Activated CD8-positive, alpha-beta memory T cell treated with anti-CD3 and anti-CD28 coated beads for 48 hours (primary cell): ENCODE measurements around the gene FSTL4.

ENCODE experiments used
- DNase-seq, 3 experiments: peaks; one replicate each; pipeline ENCODE4 v3.0.0-alpha.2; 2020; ENCODE audit warnings: low read depth in 2 of 3, low spot score in 2 of 3

FSTL4 gene

GRCh38 chr5:133354323-133355185 lies 257.8 kb downstream of the FSTL4 start:
- DNase-seq: no peak

DNA sequence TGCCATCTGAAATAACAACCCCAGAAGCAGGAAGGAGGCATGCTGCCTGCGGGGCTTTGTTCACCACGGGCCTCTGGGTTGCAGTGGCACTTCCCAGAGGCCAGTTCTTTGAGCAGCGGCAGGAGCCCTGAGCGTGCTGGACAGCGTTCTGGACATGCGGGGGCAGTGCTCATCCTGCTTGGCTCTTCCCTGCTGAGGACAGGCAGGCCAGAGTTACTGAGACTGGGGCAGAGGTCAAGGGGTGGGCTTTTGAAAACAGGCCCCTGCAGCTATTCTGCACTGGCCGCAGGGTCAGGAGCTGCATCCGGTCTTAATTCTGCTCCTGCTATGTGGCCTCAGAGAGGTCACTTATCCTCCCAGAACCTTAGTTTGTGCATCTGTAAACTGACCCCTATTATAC lies 258.6 kb downstream of the FSTL4 start:
- no peak for DNase-seq

GRCh38 chr5:133348406-133348805 lies 263.9 kb downstream of the FSTL4 start:
- no peak for DNase-seq

DNA sequence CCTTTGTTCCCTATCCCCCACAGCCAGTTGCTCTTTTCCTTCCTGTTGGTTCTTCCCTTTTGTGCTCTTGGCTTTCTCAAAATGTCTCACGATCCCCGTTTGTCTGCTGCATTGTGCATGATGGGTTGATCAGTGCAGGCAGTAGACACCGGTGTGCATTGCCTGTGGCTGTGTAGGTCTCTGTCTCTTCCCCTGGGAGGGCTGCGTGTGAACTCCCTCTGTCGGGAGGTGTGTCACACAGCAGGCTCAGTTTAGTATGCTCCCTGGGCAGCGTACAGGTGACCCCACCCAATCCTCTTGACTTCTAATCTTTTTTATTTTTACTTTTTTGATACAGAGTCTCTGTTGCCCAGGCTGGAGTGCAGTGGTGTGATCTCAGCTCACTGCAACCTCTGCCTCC lies 265.3 kb downstream of the FSTL4 start:
- DNase-seq: no peak

GRCh38 chr5:133344266-133344665 lies 268.1 kb downstream of the FSTL4 start:
- DNase-seq: no peak

GRCh38 chr5:133343196-133343595 lies 269.1 kb downstream of the FSTL4 start:
- DNase-seq: no peak

DNA sequence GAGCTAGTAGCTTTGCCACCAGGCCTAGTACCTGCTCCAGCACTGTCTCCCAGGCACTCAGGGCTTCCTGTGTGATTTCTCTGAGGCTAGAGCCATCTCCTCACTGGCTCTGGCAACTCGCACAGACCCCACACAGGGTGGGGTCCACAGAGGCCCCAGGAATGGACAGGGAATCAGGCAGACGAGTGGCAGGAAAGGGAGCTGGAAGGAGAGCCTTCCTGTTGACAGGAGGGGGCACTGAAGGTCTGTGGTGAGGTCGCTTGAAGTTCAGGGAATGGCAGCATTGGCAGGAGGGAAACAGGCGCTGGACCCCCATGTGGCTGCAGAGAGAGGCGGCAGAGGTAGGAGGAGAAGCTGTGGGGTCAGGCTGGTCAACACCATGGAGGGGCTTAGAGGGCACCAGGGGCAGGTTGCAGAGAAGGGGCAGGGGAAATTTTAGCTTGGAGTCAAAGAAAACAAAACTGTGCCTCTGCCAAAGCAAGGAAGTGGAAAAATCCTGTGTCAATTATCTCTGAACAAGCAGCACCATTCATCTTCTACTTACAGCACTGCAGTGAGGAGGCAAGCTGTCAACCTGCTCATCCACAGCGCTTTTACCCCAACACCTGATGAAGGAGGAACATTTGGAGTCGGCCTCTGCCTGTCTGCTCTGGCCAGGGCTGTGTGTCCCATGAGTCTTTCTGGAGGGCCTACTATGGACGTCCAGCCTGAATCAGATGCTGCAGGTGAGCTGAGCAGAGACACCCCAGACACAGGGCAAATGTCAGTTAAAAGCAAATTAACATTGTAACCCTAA lies 270.2 kb downstream of the FSTL4 start:
- no peak for DNase-seq

DNA sequence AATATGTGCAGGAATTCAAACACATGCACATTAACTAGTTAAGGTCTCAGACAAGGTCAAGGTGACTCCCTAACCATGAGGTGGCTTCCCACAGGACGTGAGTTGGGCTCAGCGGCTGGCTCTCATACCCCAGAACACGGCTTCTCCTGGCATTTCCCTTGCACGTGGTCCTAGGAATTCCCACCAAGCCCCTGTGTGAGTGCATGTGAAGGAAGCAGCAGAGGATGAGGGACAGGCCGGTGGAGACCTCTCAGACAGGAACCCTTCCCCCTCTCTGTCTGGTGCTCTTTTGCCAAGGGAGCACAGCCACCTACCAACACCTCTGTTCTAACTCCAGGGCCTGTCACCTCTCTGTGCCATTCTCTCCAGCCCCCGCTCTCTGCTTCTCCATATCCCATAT lies 271.0 kb downstream of the FSTL4 start:
- no peak for DNase-seq

DNA sequence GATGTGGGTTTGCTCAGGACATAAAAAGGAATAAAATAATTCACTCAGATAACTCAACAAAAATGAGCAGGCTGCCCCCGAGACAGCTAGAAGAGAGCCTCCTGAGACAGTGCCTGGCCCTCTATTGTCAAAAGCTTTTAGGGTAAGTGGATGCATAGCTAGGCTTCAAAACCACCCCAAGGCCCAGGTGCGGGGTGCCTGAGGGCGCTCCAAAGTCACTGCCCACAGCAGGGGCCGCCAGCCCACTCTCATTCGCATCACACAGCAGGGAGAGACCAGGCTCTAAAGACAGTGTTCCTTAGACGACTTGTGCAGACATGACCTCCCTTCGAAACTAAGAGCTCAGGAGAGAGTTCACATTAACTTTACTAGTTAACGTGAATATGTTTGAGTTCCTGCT lies 271.5 kb downstream of the FSTL4 start:
- no peak for DNase-seq

DNA sequence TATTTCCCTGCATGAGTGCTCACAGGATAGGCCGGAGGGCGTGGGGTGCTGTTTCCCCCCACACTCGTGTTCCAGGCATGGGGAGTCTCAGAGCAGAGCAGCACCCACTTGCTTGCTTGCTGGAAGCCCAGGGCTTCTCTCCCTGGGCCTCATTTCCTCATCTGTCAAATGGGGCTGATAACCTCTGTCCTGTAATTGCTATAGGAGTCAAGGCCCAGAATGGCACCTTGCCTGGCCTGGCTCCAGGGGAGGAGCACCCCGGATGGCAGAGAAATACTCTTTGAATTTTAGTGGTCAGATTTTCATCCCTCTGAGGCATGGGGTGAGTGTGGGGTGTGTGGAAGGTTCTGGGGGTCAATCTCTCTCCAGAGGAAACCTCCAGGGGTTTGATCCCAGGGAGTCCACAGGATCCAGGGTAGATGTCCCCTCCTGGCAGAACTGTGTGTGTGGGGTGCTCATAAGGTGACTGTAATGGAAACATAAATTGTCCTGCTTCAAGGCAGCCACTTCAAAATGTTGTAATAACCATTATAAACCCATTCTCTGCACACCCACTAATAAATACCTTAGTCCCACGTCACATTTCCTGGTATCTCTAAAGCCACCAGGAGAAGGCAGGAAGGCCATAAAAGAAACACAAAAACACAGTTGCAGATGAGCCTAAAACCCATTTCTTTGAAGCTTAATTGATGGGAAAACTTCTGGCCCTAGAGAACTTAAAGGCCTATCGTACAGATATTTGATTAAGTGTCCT lies 272.2 kb downstream of the FSTL4 start:
- DNase-seq: no peak

- no peak for DNase-seq
Measured at GRCh38 chr5:133338504-133339355, 273.6 kb downstream of the FSTL4 start.

- DNase-seq: no peak
Measured at GRCh38 chr5:133337795-133338445, 274.4 kb downstream of the FSTL4 start.

DNA sequence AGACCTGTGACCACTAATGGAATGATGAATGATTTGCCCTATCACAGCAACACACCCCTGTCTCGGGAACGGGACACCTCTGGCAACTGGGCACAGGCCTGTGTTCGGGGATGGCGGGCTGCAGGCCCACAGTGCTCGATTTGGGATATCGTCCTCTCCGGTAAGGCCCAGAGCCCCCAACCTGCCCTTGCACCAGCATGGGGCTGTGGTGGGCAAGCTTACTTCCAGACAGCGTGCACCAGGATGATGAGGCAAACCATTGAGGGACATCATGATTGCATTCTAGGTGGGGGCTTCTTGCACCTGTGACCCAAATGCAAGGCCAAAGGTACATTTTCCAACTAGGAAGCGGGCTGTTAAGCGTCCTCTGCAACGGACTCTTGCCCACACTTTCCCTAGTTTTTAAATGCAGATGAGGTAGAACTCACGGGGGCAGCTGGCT lies 275.4 kb downstream of the FSTL4 start:
- no peak for DNase-seq

DNA sequence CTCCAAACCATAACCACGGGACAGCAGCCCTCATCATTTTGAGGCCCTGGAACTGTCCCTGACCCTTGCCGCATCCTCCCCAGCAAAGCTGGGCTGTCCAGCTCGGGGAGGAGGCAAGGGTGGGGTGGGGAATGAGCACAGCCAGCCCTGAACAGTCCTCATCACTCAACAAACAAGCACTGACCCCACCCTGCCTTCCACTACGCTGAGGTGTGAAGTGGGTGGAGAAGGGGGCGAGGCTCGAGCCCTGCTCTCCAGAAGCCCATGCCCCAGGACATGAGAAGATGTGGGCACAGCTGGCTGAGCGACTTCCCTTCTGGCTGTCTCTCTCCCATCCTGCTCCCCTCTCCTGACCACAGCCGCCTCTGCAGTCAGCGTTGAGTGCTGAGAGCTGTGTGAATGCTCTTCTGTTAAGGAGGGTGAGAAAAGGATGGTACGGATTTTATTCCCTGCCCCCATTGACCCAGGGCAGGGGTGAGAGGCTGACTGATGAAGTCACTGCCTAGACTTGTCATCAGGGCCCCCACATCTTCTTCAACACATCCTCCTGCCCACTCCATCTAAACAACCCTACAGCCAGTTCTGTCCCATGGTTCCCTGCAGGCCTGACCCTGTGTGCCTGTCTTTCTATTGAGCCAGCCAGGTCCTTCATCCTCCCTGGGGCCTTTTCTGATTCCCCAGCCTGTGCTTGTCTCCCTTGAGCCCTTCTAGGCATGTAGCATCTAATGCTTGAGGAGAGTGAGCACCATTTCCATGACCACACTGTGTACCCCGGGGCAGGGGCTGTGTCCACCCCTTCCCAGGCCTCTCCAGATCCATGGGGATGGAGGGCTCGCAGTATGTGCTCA lies 276.0 kb downstream of the FSTL4 start:
- no peak for DNase-seq

- DNase-seq: no peak
Measured at GRCh38 chr5:133334796-133335639, 277.3 kb downstream of the FSTL4 start.

- DNase-seq: no peak
Measured at GRCh38 chr5:133333326-133334150, 278.8 kb downstream of the FSTL4 start.

DNA sequence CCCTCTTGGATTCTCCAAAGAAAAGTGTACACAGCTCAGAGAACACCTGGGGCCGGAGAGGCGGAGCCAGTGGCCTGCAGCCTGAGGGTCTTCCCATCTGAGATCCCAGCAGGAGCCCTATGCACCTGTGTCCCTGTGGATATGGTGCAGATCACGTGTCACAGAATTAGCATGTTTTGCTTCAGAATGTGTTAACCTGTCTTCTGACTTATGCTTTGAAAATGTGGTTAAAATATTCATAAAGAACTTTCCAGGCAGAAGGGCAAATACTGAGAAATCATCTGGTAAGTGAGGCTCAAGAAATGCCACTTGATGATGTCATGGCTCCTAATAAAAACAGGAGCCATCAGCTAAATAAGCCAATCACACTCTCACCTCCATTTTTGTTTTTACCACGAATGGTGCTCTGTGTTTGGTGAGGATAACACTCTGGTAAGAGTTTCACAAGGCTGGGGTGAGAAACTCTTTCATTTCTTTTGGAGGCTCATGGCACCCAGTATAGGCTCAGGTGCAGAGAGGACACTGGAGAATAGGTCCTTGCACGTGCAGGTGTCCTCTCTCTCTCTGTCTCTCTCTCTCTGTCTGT lies 279.8 kb downstream of the FSTL4 start:
- DNase-seq: no peak
